A673 (cell line): Measurements from ENCODE around the gene CDK13. TPM values are rescaled to one million over a fixed set of nuclear protein-coding genes. Genes with fewer than 3 reads are reported as not detected.
"Not testable (repeated sequence)": the region's sequence is repeated elsewhere in the genome, so short reads cannot be mapped to it uniquely, and the experiment has no call there.

ENCODE experiments used
- BruUV-seq: library from RNA; stranded (reverse); fragments of 400-500 nt; replicated peaks from 2 replicates; lab custom pipeline; 2021; lab: Mats Ljungman, UMichigan
- CTCF ChIA-PET: fragments of 300-600 bp; sonication (Branson Sonifier 250); formaldehyde crosslinking; loops from one replicate; lab custom pipeline; 2022; ENCODE audit warnings: antibody characterized with exemption; lab: Charles Lee
- POLR2A ChIA-PET: fragments of 300-600 bp; sonication (Branson Sonifier 250); formaldehyde crosslinking; loops from one replicate; lab custom pipeline; 2022; ENCODE audit warnings: antibody characterized with exemption; ENCODE audit not compliant: low non-redundant PET; lab: Charles Lee
- DNase-seq: peaks from one replicate; pipeline ENCODE4 v3.0.0-alpha.2; 2015; ENCODE audit warnings: low spot score
- H3K27ac ChIP-seq: fragments of 200-600 bp; sonication (generic); 2 replicates; pipeline ENCODE4 v1.5.1; 2016; ENCODE audit warnings: mixed run types, low read depth, mild to moderate bottlenecking, mixed read lengths, antibody characterized with exemption, low read length; ENCODE audit not compliant: poor library complexity, severe bottlenecking
- H3K27me3 ChIP-seq: fragments of 200-600 bp; sonication (generic); replicated peaks from 2 replicates; pipeline ENCODE4 v1.6.1; 2017; ENCODE audit warnings: mixed run types, low read depth, mild to moderate bottlenecking, mixed read lengths, antibody characterized with exemption, low read length; ENCODE audit not compliant: insufficient read depth, poor library complexity
- H3K36me3 ChIP-seq: fragments of 200-600 bp; sonication (generic); 2 replicates; pipeline ENCODE4 v1.6.1; 2016; ENCODE audit warnings: mixed run types, mild to moderate bottlenecking, mixed read lengths, antibody characterized with exemption, low read length; ENCODE audit not compliant: insufficient read depth, poor library complexity, severe bottlenecking
- H3K4me1 ChIP-seq: fragments of 200-600 bp; sonication (generic); 2 replicates; pipeline ENCODE4 v1.6.1; 2017; ENCODE audit warnings: mixed run types, mild to moderate bottlenecking, mixed read lengths, antibody characterized with exemption, low read length; ENCODE audit not compliant: insufficient read depth, poor library complexity, severe bottlenecking
- H3K4me3 ChIP-seq: fragments of 200-600 bp; sonication (generic); 2 replicates; pipeline ENCODE4 v1.5.1; 2016; ENCODE audit warnings: low read depth, mixed run types, mild to moderate bottlenecking, mixed read lengths, low read length; ENCODE audit not compliant: poor library complexity, severe bottlenecking
- H3K9me3 ChIP-seq: fragments of 200-600 bp; sonication (generic); 2 replicates; pipeline ENCODE4 v1.6.1; 2016; ENCODE audit warnings: mixed run types, low read depth, mild to moderate bottlenecking, mixed read lengths, antibody characterized with exemption, low read length; ENCODE audit not compliant: poor library complexity, severe bottlenecking
- EZH2 ChIP-seq: fragments of 200-600 bp; sonication (generic); IDR thresholded peaks from 2 replicates; pipeline ENCODE4 v1.6.1; 2017; ENCODE audit warnings: borderline replicate concordance, low read depth, mild to moderate bottlenecking, mixed read lengths, antibody characterized with exemption, low read length; ENCODE audit not compliant: poor library complexity, severe bottlenecking
- intact Hi-C: fragments of 100-400 bp; cut with micrococcal nuclease; formaldehyde crosslinking; loops from one replicate; pipeline ENCODE4 v1.10.0; 2022; ENCODE audit not compliant: unreplicated experiment
- total RNA-seq: library from RNA; stranded (reverse); gene quantifications from 2 replicates; pipeline ENCODE4 v1.2.3, GENCODE V29; 2021
- TF ChIP-seq, protein P1 (sequence below): fragments of 300-800, 200-600 bp; sonication (generic); conservative IDR thresholded peaks from 2 replicates; pipeline ENCODE4 v1.5.1; 2017; ENCODE audit warnings: low read depth, mild to moderate bottlenecking, antibody characterized with exemption, low read length, moderate library complexity, mixed read lengths

CDK13 gene
- total RNA-seq, 1 experiment from 2014 or later, result 56.6 TPM

DNA sequence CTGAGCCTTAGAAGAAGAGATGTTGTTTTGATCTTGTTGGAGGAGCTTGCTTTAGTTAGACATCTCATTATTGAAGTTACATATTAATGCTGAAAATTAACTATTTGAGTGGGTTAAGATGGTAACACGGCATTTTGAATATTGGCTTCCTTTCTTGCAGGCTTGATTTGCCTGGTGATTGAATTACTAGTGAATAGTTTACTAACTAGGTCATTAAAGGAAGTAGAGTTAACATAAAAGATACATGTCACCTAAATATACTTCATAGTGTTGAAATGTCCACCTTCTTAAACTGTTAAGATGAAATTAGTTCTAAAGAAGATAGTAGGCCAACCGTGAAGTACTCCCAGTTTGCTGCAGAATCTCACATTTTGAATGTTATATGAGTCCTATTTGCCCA is 165.9 kb downstream of the CDK13 start:
- DNase-seq, result no peak
- Histone ChIP-seq H3K36me3 (no peaks in the 10 kb centered on the region), H3K4me3 (no peak overlapping the region), H3K9me3 (no peaks in the 10 kb centered on the region), H3K27ac (no peak overlapping the region), H3K27me3 (no peaks in the 10 kb centered on the region), H3K4me1 (no peaks in the 10 kb centered on the region)
- intact Hi-C loops, result no loop called here
- ChIA-PET POLR2A (no interaction called here), CTCF (no interaction called here)
- BruUV-seq, result no TSS peak
- TF ChIP-seq EZH2, result no peak
- TF ChIP-seq, protein P1, sequence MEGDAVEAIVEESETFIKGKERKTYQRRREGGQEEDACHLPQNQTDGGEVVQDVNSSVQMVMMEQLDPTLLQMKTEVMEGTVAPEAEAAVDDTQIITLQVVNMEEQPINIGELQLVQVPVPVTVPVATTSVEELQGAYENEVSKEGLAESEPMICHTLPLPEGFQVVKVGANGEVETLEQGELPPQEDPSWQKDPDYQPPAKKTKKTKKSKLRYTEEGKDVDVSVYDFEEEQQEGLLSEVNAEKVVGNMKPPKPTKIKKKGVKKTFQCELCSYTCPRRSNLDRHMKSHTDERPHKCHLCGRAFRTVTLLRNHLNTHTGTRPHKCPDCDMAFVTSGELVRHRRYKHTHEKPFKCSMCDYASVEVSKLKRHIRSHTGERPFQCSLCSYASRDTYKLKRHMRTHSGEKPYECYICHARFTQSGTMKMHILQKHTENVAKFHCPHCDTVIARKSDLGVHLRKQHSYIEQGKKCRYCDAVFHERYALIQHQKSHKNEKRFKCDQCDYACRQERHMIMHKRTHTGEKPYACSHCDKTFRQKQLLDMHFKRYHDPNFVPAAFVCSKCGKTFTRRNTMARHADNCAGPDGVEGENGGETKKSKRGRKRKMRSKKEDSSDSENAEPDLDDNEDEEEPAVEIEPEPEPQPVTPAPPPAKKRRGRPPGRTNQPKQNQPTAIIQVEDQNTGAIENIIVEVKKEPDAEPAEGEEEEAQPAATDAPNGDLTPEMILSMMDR, result no peak

DNA sequence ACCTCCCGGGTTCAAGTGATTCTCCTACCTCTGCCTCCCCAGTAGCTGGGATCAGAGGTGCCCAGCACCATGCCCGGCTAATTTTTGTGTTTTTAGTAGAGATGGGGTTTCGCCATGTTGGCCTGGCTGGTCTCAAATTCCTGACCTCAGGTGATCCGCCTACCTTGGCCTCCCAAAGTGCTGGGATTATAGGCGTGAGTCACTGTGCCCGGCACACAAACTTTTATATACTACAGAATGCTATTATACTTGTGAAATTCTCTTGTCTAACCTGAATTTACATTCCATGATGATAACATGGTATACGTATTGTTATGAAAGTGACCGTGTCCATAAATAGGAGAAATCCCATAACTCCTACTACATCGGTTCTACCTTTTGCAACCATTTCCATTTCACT is 167.1 kb downstream of the CDK13 start:
- POLR2A ChIA-PET, H3K4me1 ChIP-seq, BruUV-seq, H3K4me3 ChIP-seq, intact Hi-C loops, H3K27ac ChIP-seq, H3K27me3 ChIP-seq, H3K9me3 ChIP-seq, H3K36me3 ChIP-seq, DNase-seq, CTCF ChIA-PET: not testable (repeated sequence)

DNA sequence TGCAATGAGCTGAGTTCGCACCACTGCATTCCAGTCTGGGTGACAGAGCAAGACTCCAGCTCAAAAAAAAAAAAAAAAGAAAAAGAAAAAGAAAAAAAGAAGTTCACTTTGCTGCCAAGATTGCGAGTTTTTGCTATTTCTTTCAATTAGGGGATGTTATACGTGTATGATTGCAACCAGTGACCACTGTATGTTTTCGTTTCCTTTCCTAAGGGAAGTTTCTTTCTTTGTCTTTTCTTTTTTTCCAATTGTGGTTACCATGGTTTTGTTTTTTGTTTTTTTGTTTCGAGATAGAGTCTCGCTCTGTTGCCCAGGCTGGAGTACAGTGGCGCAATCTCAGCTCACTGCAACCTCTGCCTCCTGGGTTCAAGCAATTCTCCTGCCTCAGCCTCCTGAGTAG is 168.1 kb downstream of the CDK13 start:
- intact Hi-C loops, BruUV-seq, CTCF ChIA-PET: not testable (repeated sequence)

DNA sequence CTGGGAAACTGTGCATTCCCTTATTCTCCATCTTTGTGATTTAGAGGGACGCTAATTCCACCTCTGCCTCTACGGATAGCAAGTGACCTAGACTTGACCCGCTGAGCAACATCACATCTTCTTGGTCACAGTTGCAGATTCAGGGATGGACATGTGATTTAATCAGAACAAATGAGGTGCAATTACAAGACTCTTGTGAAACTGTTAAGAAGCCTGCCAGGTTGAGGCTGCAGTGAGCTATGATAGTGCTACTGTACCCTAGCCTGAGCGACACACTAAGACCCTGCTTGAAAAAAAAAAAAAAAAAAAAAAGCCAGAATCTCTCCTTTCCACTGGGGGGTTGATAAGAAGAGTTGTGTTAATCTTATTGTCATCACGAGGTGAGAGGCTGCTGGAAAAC is 170.0 kb downstream of the CDK13 start:
- no peaks in the 10 kb centered on the region for H3K9me3 ChIP-seq
- H3K4me1 ChIP-seq, result no peaks in the 10 kb centered on the region
- H3K4me3 ChIP-seq, result no peak overlapping the region
- DNase-seq, result no peak
- no TSS peak for BruUV-seq
- TF ChIP-seq, protein P1, result no peak
- TF ChIP-seq EZH2, result no peak
- H3K27ac ChIP-seq, result no peak overlapping the region
- no peaks in the 10 kb centered on the region for H3K36me3 ChIP-seq
- ChIA-PET CTCF (no interaction called here), POLR2A (no interaction called here)
- H3K27me3 ChIP-seq, result no peaks in the 10 kb centered on the region
- intact Hi-C loops, result no loop called here

More for the DNA sequence above, 168.1 kb downstream of the CDK13 start:
- DNase-seq, H3K27ac ChIP-seq, H3K36me3 ChIP-seq, H3K4me3 ChIP-seq, H3K4me1 ChIP-seq, H3K27me3 ChIP-seq, H3K9me3 ChIP-seq, POLR2A ChIA-PET: not testable (repeated sequence)

DNA sequence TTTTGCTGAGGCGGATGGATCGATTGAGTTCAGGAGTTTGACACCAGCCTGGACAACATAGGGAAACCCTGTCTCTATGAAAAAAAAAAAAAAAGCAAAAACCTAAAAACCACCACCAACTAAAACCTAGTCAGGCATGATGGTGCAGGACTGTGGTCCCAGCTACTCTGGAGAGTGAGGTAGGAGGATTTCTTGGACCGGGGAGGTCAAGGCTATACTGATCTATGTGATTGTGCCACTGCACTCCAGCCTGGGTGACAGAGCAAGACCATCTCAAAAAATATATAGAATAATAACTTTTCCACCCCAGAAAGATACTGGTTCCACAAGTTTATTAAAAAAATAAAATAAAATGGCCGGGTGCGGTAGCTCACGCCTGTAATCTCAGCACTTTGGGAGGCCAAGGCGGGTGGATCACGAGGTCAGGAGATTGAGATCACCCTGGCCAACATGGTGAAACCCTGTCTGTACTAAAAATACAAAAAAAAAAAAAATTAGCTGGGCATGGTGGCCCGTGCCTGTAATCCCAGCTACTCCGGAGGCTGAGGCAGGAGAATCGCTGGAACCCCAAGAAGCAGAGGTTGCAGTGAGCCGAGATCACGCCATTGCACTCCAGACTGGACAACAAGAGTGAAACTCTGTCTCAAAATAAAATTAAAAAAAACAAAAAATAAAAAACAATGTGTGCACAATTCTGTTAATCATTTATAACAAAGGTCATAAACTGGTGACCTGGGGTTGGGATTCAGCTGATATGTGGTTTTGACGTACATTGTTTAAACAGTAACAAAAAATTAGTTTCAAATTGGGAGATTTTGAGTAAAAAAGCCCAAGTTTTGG is 172.3 kb downstream of the CDK13 start:
- BruUV-seq, H3K27me3 ChIP-seq, intact Hi-C loops, DNase-seq, H3K36me3 ChIP-seq, CTCF ChIA-PET, H3K4me3 ChIP-seq, H3K4me1 ChIP-seq, H3K9me3 ChIP-seq, POLR2A ChIA-PET, H3K27ac ChIP-seq: not testable (repeated sequence)
